Pancreas (tissue), 10 donors: ENCODE measurements around the gene CREBBP. TPM values are rescaled to one million over a fixed set of nuclear protein-coding genes. Genes with fewer than 3 reads are reported as not detected.

Experiments used
- ATAC-seq, 4 donors: fragments of 200-7000 bp; cut with Tn5 transposase; one replicate each; pipeline versions ENCODE4 v1.8.0 to v1.9.1; 2020; ENCODE audit warnings: mild to moderate bottlenecking in 4 of 4, moderate library complexity in 4 of 4
- DNase-seq, 6 donors: peaks; one replicate each; pipeline ENCODE4 v3.0.0-alpha.2; 2020
- FAIRE-seq: peaks from 2 replicates; lab custom pipeline; 2012; peaks lifted over from hg19 to GRCh38; lab: Jason Lieb, UNC
- H3K27ac ChIP-seq, 4 donors: fragments of 200-600 bp; sonication (generic); 1 replicate in 3 of 4; 2 replicates in 1 of 4; pipeline versions ENCODE4 v1.5.0 to v1.8.0; 2020
- H3K27me3 ChIP-seq, 4 donors: fragments of 200-600 bp; one replicate each; pipeline ENCODE4 v1.8.0; 2021
- H3K36me3 ChIP-seq, 3 donors: fragments of 200-600 bp; sonication (generic) in 1 of 3; one replicate each; pipeline versions ENCODE4 v1.5.0 to v1.8.0; 2020 to 2021
- H3K4me1 ChIP-seq, 3 donors: fragments of 200-600 bp; one replicate each; pipeline ENCODE4 v1.8.0; 2021
- H3K4me3 ChIP-seq, 4 donors: fragments of 200-600 bp; sonication (generic) in 2 of 4; one replicate each; pipeline versions ENCODE4 v1.5.0 to v1.8.0; 2020 to 2021
- H3K9me3 ChIP-seq, 4 donors: fragments of 200-600 bp; one replicate each; pipeline ENCODE4 v1.8.0; 2021
- CTCF ChIP-seq, 4 donors: fragments of 200-600 bp; sonication (generic) in 3 of 4; IDR thresholded peaks; one replicate each; pipeline versions ENCODE4 v1.5.0 to v1.8.0; 2021; ENCODE audit warnings: antibody characterized with exemption in 4 of 4
- WGBS, 2 donors: extraction: QIAGEN DNeasy Blood & Tissue Kit; methylation state at CpG; one replicate each; pipeline ENCODE4 v1.1.7; 2013; 5-methylcytosine and 5-hydroxymethylcytosine counted together
- intact Hi-C, 3 donors: fragments of 100-400 bp; cut with DNase I; formaldehyde crosslinking; loops; one replicate each; pipeline versions ENCODE4 v1.11.1 to v1.14.2; 2022
- polyA plus RNA-seq, 2 donors: library from polyadenylated mRNA; stranded (reverse); fragments of 200-250 nt; gene quantifications; one replicate each; pipeline ENCODE4 v1.2.3, GENCODE V29; 2013
- total RNA-seq, 6 donors: library from RNA; stranded (reverse); fragmentation: NEBNext Ultra II Directional in 4 of 6; extraction: Animal tissue kit (Norgen Biotek cat#: 25700) in 4 of 6; gene quantifications; one replicate each; pipeline versions ENCODE4 v1.2.1 to v1.2.4, GENCODE V29; 2021 to 2023
- donor health status: healthy with polysubstance abuse.
- donor health status: DM: no; HTN: no; CAD: no; lungs with moderate emphysema.
- donor health status: DM: no; HTN: no; CAD: no.
- donor health status: control.
- donor health status: control.
- donor health status: Bipolar disorder and iron deficiency.
- donor health status: DM: yes; HTN: yes; CAD: no.
- donor health status: DM: no; HTN: no; CAD: no.
- donor health status: DM: no; HTN: no; CAD: no.
- donor health status: DM: yes; HTN: yes; CAD: no.

Gene CREBBP
- total and polyA plus RNA-seq, 8 donors, result 14.4 to 49.4 (median 30.2) TPM

- H3K36me3 ChIP-seq, result peaks cover 3 to 59% (median 12%) of the 10 kb centered on the region in 3 donors
- intact Hi-C loops, result no loop called here
- no peak for FAIRE-seq
These were observed 119.0 kb downstream of the CREBBP start for GRCh38 chr16:3761375-3762106.

GRCh38 chr16:3760518-3760917 lies 120.0 kb downstream of the CREBBP start:
- WGBS, 2 donors, result 97% methylated on average over 6 of the region's 6 CpGs
- H3K27ac ChIP-seq, result no peak overlapping the region
- no peaks in the 10 kb centered on the region for H3K27me3 ChIP-seq
- H3K36me3 ChIP-seq, result peaks cover 3 to 55% (median 8%) of the 10 kb centered on the region in 3 donors
- H3K4me1 ChIP-seq, result peaks cover 0 to 4% (median 3%) of the 10 kb centered on the region in 3 donors
- intact Hi-C loops, result no loop called here
- ATAC-seq (no peak), DNase-seq (no peak), FAIRE-seq (no peak)
- H3K4me3 ChIP-seq, result no peak overlapping the region
- TF ChIP-seq CTCF (IDR thresholded peaks at IDR 0.05), result no peak
- no peaks in the 10 kb centered on the region for H3K9me3 ChIP-seq

More at GRCh38 chr16:3761375-3762106, 119.0 kb downstream of the CREBBP start:
- no peak for DNase-seq
- ATAC-seq, result peak in 2 of 4 donors; percentile 17 to 32
- no peak overlapping the region for H3K4me3 ChIP-seq
- H3K4me1 ChIP-seq, result no peaks in the 10 kb centered on the region
- TF ChIP-seq CTCF (IDR thresholded peaks at IDR 0.05), result no peak
- H3K9me3 ChIP-seq, result no peaks in the 10 kb centered on the region
- no peaks in the 10 kb centered on the region for H3K27me3 ChIP-seq
- no peak overlapping the region for H3K27ac ChIP-seq
- WGBS, 2 donors, result 88 to 91% methylated on average over 14 of the region's 14 CpGs

GRCh38 chr16:3759736-3760135 lies 120.8 kb downstream of the CREBBP start:
- Histone ChIP-seq H3K9me3 (no peaks in the 10 kb centered on the region), H3K36me3 (peaks cover 3 to 47% (median 8%) of the 10 kb centered on the region in 3 donors)

GRCh38 chr16:3756113-3756512 lies 124.4 kb downstream of the CREBBP start:
- no peak for DNase-seq
- 90 to 92% methylated on average over 9 of the region's 9 CpGs for WGBS, 2 donors
- Histone ChIP-seq H3K4me1 (peaks cover 0 to 11% (median 10%) of the 10 kb centered on the region in 3 donors), H3K27me3 (no peaks in the 10 kb centered on the region), H3K9me3 (no peaks in the 10 kb centered on the region), H3K36me3 (peaks cover 3 to 36% (median 8%) of the 10 kb centered on the region in 3 donors), H3K4me3 (no peak overlapping the region), H3K27ac (no peak overlapping the region)
- ATAC-seq, result no peak
- FAIRE-seq, result no peak
- no peak for TF ChIP-seq CTCF (IDR thresholded peaks at IDR 0.05)
- intact Hi-C loops, result no loop called here

More at GRCh38 chr16:3759736-3760135, 120.8 kb downstream of the CREBBP start:
- H3K4me3 ChIP-seq, result no peak overlapping the region
- FAIRE-seq (no peak), ATAC-seq (no peak), DNase-seq (no peak)
- no peak for TF ChIP-seq CTCF (IDR thresholded peaks at IDR 0.05)
- 87% methylated on average over 5 of the region's 5 CpGs for WGBS, 2 donors
- no peak overlapping the region for H3K27ac ChIP-seq
- intact Hi-C loops, result no loop called here
- no peaks in the 10 kb centered on the region for H3K27me3 ChIP-seq
- peaks cover 0 to 11% (median 10%) of the 10 kb centered on the region in 3 donors for H3K4me1 ChIP-seq

- WGBS, 2 donors, result 29 to 33% methylated on average over 4 of the region's 4 CpGs
- DNase-seq, result no peak
- Histone ChIP-seq H3K27me3 (no peaks in the 10 kb centered on the region), H3K4me3 (no peak overlapping the region), H3K9me3 (no peaks in the 10 kb centered on the region), H3K27ac (no peak overlapping the region), H3K4me1 (peaks cover 0 to 11% (median 10%) of the 10 kb centered on the region in 3 donors), H3K36me3 (peaks cover 3 to 37% (median 10%) of the 10 kb centered on the region in 3 donors)
- no peak for ATAC-seq
- no peak for TF ChIP-seq CTCF (IDR thresholded peaks at IDR 0.05)
- intact Hi-C loops, result no loop called here
- FAIRE-seq, result no peak
These were observed 125.3 kb downstream of the CREBBP start for GRCh38 chr16:3755249-3755648.
